Measurements from ENCODE around the gene HDAC4.

DNA sequence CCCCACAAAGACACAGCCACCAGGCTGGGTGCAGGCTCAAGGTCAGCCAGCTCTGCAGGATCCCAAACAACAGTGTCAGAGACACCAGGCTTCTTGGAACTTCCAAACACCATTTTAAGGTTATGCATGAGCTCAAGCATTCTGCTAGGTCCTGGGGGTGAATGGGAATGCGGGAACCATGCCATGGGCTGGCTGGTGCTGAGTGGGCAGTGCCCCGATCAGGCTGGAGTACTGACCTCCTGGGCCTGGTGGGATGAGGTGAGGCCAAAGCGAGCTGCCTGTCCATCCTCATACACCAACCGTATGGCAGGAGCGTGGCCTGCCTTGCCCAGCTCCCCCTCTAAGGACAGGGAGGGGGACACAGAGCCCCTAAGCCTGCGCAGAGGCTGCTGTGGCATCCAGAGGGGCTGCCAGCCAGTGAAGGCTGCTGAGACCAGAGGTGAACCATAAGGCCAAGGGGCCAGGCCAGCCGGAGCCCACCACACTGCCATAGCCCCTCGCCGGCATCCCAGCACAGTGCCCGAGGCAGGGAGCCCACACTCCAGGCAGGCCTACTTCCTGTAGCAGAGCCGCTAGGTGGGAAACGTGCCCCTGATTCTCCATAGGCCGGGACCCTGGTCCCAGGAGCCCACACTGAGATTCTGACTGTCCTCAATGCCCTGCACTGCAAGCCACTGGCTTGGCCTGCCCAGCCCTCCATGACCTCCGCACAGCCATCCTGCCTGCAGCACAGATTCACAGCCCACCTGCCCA lies 135.0 kb downstream of the HDAC4 start:
- TF ChIP-seq YY1 (IDR thresholded peaks at IDR 0.05; ENCODE audit: extremely low read depth, insufficient replicate concordance, low read depth, low read length) (no peak), FOSL1 (IDR thresholded peaks at IDR 0.05; ENCODE audit: low read depth) (no peak), SIN3A (IDR thresholded peaks at IDR 0.05; ENCODE audit: low read depth) (no peak), JUND (IDR thresholded peaks at IDR 0.05) (no peak), POLR2A (IDR thresholded peaks at IDR 0.05; ENCODE audit: borderline replicate concordance, extremely low read depth, insufficient read depth, insufficient read length) (no peak), EZH2 (IDR thresholded peaks at IDR 0.05) (no peak), ZNF274 (IDR thresholded peaks at IDR 0.05; ENCODE audit: low read depth, low read length) (no peak), SRF (IDR thresholded peaks at IDR 0.05; ENCODE audit: low read depth) (no peak), POLR2AphosphoS5 (IDR thresholded peaks at IDR 0.05; ENCODE audit: low read depth, low read length) (no peak), TCF7L2 (IDR thresholded peaks at IDR 0.05; ENCODE audit: borderline replicate concordance, extremely low read depth, insufficient read depth, insufficient read length) (no peak)
- TF ChIP-seq, protein P1, sequence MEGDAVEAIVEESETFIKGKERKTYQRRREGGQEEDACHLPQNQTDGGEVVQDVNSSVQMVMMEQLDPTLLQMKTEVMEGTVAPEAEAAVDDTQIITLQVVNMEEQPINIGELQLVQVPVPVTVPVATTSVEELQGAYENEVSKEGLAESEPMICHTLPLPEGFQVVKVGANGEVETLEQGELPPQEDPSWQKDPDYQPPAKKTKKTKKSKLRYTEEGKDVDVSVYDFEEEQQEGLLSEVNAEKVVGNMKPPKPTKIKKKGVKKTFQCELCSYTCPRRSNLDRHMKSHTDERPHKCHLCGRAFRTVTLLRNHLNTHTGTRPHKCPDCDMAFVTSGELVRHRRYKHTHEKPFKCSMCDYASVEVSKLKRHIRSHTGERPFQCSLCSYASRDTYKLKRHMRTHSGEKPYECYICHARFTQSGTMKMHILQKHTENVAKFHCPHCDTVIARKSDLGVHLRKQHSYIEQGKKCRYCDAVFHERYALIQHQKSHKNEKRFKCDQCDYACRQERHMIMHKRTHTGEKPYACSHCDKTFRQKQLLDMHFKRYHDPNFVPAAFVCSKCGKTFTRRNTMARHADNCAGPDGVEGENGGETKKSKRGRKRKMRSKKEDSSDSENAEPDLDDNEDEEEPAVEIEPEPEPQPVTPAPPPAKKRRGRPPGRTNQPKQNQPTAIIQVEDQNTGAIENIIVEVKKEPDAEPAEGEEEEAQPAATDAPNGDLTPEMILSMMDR (IDR thresholded peaks at IDR 0.05 in 2 of 3, conservative IDR thresholded peaks at IDR 0.05 in 1 of 3; ENCODE audit: borderline replicate concordance in 1 of 3, insufficient read depth in 1 of 3, low read depth in 2 of 3, low read length in 2 of 3) = no peak
- TF ChIP-seq, protein P2, sequence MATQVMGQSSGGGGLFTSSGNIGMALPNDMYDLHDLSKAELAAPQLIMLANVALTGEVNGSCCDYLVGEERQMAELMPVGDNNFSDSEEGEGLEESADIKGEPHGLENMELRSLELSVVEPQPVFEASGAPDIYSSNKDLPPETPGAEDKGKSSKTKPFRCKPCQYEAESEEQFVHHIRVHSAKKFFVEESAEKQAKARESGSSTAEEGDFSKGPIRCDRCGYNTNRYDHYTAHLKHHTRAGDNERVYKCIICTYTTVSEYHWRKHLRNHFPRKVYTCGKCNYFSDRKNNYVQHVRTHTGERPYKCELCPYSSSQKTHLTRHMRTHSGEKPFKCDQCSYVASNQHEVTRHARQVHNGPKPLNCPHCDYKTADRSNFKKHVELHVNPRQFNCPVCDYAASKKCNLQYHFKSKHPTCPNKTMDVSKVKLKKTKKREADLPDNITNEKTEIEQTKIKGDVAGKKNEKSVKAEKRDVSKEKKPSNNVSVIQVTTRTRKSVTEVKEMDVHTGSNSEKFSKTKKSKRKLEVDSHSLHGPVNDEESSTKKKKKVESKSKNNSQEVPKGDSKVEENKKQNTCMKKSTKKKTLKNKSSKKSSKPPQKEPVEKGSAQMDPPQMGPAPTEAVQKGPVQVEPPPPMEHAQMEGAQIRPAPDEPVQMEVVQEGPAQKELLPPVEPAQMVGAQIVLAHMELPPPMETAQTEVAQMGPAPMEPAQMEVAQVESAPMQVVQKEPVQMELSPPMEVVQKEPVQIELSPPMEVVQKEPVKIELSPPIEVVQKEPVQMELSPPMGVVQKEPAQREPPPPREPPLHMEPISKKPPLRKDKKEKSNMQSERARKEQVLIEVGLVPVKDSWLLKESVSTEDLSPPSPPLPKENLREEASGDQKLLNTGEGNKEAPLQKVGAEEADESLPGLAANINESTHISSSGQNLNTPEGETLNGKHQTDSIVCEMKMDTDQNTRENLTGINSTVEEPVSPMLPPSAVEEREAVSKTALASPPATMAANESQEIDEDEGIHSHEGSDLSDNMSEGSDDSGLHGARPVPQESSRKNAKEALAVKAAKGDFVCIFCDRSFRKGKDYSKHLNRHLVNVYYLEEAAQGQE (IDR thresholded peaks at IDR 0.05; ENCODE audit: low read depth) = no peak
- TF ChIP-seq, protein P3, sequence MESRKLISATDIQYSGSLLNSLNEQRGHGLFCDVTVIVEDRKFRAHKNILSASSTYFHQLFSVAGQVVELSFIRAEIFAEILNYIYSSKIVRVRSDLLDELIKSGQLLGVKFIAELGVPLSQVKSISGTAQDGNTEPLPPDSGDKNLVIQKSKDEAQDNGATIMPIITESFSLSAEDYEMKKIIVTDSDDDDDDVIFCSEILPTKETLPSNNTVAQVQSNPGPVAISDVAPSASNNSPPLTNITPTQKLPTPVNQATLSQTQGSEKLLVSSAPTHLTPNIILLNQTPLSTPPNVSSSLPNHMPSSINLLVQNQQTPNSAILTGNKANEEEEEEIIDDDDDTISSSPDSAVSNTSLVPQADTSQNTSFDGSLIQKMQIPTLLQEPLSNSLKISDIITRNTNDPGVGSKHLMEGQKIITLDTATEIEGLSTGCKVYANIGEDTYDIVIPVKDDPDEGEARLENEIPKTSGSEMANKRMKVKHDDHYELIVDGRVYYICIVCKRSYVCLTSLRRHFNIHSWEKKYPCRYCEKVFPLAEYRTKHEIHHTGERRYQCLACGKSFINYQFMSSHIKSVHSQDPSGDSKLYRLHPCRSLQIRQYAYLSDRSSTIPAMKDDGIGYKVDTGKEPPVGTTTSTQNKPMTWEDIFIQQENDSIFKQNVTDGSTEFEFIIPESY (IDR thresholded peaks at IDR 0.05; ENCODE audit: extremely low read depth, insufficient replicate concordance, low read length) = no peak
- TF ChIP-seq, protein P4, sequence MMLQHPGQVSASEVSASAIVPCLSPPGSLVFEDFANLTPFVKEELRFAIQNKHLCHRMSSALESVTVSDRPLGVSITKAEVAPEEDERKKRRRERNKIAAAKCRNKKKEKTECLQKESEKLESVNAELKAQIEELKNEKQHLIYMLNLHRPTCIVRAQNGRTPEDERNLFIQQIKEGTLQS (IDR thresholded peaks at IDR 0.05) = no peak
